GM12891 (cell line): ENCODE results near the gene MESP2.

Source experiments
- PAX5 ChIP-seq: IDR thresholded peaks from 2 replicates; pipeline ENCODE4 v1.6.1; 2011; ENCODE audit warnings: low read length, moderate library complexity, mild to moderate bottlenecking; ENCODE audit not compliant: insufficient read depth, severe bottlenecking
- POLR2A ChIP-seq: IDR thresholded peaks from 2 replicates; pipeline ENCODE4 v1.6.1; 2011; ENCODE audit warnings: low read depth, low read length, control low read depth
- POLR2AphosphoS5 ChIP-seq: IDR thresholded peaks from 2 replicates; pipeline ENCODE4 v1.6.1; 2011; ENCODE audit warnings: low read depth, low read length, control low read depth
- POU2F2 ChIP-seq: IDR thresholded peaks from 2 replicates; pipeline ENCODE4 v1.6.1; 2011; ENCODE audit warnings: low read depth, mild to moderate bottlenecking, control low read depth, low read length, moderate library complexity
- TAF1 ChIP-seq: IDR thresholded peaks from 2 replicates; pipeline ENCODE4 v1.6.1; 2011; ENCODE audit warnings: low read depth, low read length, control low read depth

GRCh38 chr15:89770041-89770440, 6.1 kb upstream of the MESP2 start:
- TF ChIP-seq POLR2A (no peak), POLR2AphosphoS5 (no peak), POU2F2 (no peak), TAF1 (no peak), PAX5 (no peak)
